KMS-11 (cell line): ENCODE results near the gene GPR142.
A peak's percentile ranks its signal among the peaks of the same experiment; 100 is the strongest.

ENCODE experiments used
- H2AFZ ChIP-seq: fragments of 200-600 bp; sonication (generic); 2 replicates; pipeline ENCODE4 v1.6.1; 2016; ENCODE audit warnings: antibody characterized with exemption, mixed run types, low read depth
- H3K27ac ChIP-seq: fragments of 200-600 bp; sonication (generic); 2 replicates; pipeline ENCODE4 v1.6.1; 2016; ENCODE audit warnings: mild to moderate bottlenecking, mixed run types
- H3K27me3 ChIP-seq: fragments of 200-600 bp; sonication (generic); 2 replicates; pipeline ENCODE4 v1.6.1; 2017; ENCODE audit warnings: mild to moderate bottlenecking, low read depth, mixed run types, moderate library complexity; ENCODE audit not compliant: insufficient read depth
- H3K36me3 ChIP-seq: fragments of 200-600 bp; sonication (generic); 2 replicates; pipeline ENCODE4 v1.6.1; 2017; ENCODE audit warnings: mild to moderate bottlenecking, mixed run types; ENCODE audit not compliant: insufficient read depth
- H3K4me1 ChIP-seq: fragments of 200-600 bp; sonication (generic); 2 replicates; pipeline ENCODE4 v1.6.1; 2016; ENCODE audit warnings: mild to moderate bottlenecking, low read depth, mixed run types; ENCODE audit not compliant: poor library complexity, severe bottlenecking
- H3K4me2 ChIP-seq: fragments of 200-600 bp; sonication (generic); 2 replicates; pipeline ENCODE4 v1.7.0; 2016; ENCODE audit warnings: mild to moderate bottlenecking, mixed run types
- H3K4me3 ChIP-seq: fragments of 200-600 bp; sonication (generic); IDR thresholded peaks from 2 replicates; pipeline ENCODE4 v1.6.1; 2017; ENCODE audit warnings: low read depth, low read length, mixed read lengths; ENCODE audit not compliant: insufficient read depth
- H3K79me2 ChIP-seq: fragments of 200-600 bp; sonication (generic); 2 replicates; pipeline ENCODE4 v1.6.1; 2016; ENCODE audit warnings: low read depth, mixed run types; ENCODE audit not compliant: insufficient read depth
- H3K9ac ChIP-seq: fragments of 200-600 bp; sonication (generic); 2 replicates; pipeline ENCODE4 v1.6.1; 2016; ENCODE audit warnings: mild to moderate bottlenecking, mixed run types
- H4K20me1 ChIP-seq: fragments of 200-600 bp; sonication (generic); 2 replicates; pipeline ENCODE4 v1.6.1; 2016; ENCODE audit warnings: mild to moderate bottlenecking, mixed run types; ENCODE audit not compliant: insufficient read depth
- TF ChIP-seq, protein P1 (sequence below): fragments of 200-600 bp; sonication (generic); conservative IDR thresholded peaks from 2 replicates; pipeline ENCODE4 v1.6.1; 2017; ENCODE audit warnings: low read depth, mild to moderate bottlenecking, antibody characterized with exemption, low read length, moderate library complexity, mixed read lengths

GPR142 gene

DNA sequence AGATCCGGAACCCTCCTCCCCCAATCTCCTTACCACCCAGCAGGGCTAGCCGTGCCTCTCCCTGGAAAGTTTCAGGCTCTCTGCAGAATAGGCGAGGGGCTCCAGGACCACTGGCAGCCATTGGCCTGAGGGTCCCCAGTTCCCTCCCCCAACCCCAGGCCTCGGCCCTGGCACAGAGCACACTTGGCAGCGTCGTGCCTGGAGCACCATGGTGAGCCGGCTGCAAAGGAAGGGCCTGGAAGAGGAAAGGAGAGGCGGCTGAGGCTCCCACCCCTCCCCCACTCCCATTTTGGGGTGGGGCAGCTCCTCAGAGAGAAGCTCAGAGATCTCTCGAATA is 5.3 kb upstream of the GPR142 start:
- no peak overlapping the region for H3K9ac ChIP-seq
- no peak overlapping the region for H3K4me3 ChIP-seq
- TF ChIP-seq, protein P1, sequence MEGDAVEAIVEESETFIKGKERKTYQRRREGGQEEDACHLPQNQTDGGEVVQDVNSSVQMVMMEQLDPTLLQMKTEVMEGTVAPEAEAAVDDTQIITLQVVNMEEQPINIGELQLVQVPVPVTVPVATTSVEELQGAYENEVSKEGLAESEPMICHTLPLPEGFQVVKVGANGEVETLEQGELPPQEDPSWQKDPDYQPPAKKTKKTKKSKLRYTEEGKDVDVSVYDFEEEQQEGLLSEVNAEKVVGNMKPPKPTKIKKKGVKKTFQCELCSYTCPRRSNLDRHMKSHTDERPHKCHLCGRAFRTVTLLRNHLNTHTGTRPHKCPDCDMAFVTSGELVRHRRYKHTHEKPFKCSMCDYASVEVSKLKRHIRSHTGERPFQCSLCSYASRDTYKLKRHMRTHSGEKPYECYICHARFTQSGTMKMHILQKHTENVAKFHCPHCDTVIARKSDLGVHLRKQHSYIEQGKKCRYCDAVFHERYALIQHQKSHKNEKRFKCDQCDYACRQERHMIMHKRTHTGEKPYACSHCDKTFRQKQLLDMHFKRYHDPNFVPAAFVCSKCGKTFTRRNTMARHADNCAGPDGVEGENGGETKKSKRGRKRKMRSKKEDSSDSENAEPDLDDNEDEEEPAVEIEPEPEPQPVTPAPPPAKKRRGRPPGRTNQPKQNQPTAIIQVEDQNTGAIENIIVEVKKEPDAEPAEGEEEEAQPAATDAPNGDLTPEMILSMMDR: no peak
- no peak overlapping the region for H3K4me2 ChIP-seq
- H3K36me3 ChIP-seq: no peaks in the 10 kb centered on the region
- peaks cover 45% of the 10 kb centered on the region for H3K27me3 ChIP-seq
- no peaks in the 10 kb centered on the region for H3K4me1 ChIP-seq
- no peaks in the 10 kb centered on the region for H4K20me1 ChIP-seq
- H3K27ac ChIP-seq: no peak overlapping the region
- H2AFZ ChIP-seq: no peak overlapping the region
- H3K79me2 ChIP-seq: no peaks in the 10 kb centered on the region

DNA sequence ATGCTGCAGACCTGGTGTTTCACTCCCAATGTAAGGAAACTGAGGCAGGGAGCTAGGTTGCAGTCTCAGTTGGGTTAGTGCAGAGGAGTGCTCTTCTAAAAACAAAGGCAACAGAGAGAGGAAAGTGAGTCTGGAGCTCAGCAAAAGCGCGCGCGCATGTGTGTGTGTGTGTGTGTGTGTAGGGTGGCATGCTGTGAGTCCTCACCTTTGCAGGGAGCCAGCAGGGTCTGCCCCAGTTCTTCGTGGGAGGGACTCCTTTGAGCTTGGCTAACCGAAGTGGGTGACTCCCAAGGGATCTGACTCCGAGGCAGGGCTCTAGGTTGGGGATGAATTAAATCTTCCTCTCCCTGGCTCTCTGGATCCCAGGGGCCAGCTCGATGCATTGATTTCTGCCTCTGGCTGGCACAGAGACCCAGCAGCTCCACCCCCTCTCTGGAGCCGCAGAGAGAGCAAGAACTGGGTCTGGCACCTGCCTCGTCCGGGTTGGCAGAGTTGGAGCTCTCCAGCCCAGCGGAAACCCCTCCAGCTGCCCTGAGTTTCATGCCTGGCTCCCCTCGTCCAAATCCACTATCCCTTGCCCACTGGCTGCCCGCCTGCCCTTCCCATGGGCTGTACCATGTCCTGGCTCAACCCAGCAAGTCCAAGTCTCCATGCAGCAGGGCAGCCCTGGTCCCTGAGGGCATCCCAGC is 4.4 kb upstream of the GPR142 start:
- Histone ChIP-seq H3K4me3 (no peak overlapping the region), H3K36me3 (no peaks in the 10 kb centered on the region), H3K4me1 (no peaks in the 10 kb centered on the region), H4K20me1 (no peaks in the 10 kb centered on the region), H2AFZ (no peak overlapping the region), H3K4me2 (no peak overlapping the region), H3K9ac (no peak overlapping the region), H3K27me3 (peaks cover 48% of the 10 kb centered on the region), H3K79me2 (no peaks in the 10 kb centered on the region), H3K27ac (no peak overlapping the region)
- TF ChIP-seq, protein P1: no peak

DNA sequence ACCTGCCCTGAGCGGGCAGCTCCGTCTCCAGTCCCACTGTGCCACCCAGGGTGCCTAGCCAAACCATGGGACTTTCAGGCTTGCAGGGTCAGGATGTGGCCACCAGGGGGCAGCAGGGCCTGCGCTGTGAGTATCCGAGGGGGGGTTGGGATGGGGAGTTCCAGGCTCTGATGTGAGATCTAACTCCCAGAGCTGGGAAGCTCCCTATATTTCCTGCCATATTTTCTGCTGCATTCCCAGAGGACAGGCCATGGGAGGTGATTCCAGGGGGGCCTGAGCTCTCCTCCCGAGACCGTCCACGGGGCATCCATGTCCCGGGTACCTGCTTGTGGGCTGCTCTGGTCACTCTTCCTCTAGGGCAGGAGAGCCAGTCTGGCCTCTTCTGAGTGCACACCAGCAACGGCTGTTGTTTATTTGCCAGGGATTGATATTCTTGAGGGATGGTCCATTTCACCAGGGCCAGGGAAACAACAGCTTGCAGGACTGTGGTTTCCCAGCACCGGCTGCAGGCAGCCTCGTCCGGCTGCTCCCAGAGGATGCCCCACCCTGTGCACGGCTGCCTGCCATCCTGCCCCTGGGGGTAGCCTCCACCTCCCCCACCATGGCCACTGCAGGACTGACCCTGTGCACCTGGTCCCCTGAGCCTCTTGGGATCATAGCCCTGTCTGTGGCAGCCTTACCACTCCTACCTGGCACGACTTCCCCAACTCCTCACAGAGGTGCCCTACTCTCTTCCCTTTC is 1.2 kb downstream of the GPR142 start:
- no peaks in the 10 kb centered on the region for H4K20me1 ChIP-seq
- H2AFZ ChIP-seq: no peak overlapping the region
- H3K36me3 ChIP-seq: no peaks in the 10 kb centered on the region
- no peak overlapping the region for H3K4me3 ChIP-seq
- no peaks in the 10 kb centered on the region for H3K4me1 ChIP-seq
- no peak overlapping the region for H3K9ac ChIP-seq
- H3K4me2 ChIP-seq: no peak overlapping the region
- no peaks in the 10 kb centered on the region for H3K79me2 ChIP-seq
- TF ChIP-seq, protein P1: peak; percentile 94
- no peak overlapping the region for H3K27ac ChIP-seq
- peaks cover 36% of the 10 kb centered on the region for H3K27me3 ChIP-seq

DNA sequence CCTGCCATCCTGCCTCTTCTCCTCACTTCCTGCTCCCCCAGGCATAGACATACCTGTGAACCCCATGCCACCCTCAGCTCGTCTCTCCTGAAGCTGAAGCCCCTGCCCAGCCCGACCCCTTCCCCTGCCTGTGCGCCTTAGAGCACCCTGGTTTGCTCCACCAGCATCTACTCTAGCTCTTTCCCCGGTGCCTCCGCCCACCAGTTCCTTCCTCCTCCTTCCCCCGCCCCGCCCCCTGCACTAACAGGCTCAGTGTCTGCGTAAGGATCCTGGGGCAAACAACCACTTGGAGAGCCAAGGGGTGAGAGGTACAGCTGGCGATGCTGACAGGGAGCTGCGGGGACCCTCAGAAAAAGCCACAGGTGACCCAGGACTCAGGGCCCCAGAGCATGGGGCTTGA is 1.9 kb downstream of the GPR142 start:
- TF ChIP-seq, protein P1: no peak
- H3K27me3 ChIP-seq: peaks cover 38% of the 10 kb centered on the region
- H3K4me3 ChIP-seq: no peak overlapping the region
- H3K27ac ChIP-seq: no peak overlapping the region
- H3K79me2 ChIP-seq: no peaks in the 10 kb centered on the region
- no peaks in the 10 kb centered on the region for H3K4me1 ChIP-seq
- no peaks in the 10 kb centered on the region for H4K20me1 ChIP-seq
- no peaks in the 10 kb centered on the region for H3K36me3 ChIP-seq
- H3K4me2 ChIP-seq: no peak overlapping the region
- no peak overlapping the region for H2AFZ ChIP-seq
- no peak overlapping the region for H3K9ac ChIP-seq
